ENCODE results near the gene ABCC1.

GRCh38 chr16:15970202-15970601, 20.8 kb downstream of the ABCC1 start:
- TF ChIP-seq YY1 (IDR thresholded peaks at IDR 0.05; ENCODE audit: insufficient read depth, insufficient read length) (no peak), SUZ12 (IDR thresholded peaks at IDR 0.05; ENCODE audit: extremely low read depth, insufficient read depth, insufficient read length) (no peak)

Data from NT2/D1 (cell line).